KMS-11 (cell line): ENCODE measurements around the gene SH2D2A.

Experiments used
- H2AFZ ChIP-seq: fragments of 200-600 bp; sonication (generic); 2 replicates; pipeline ENCODE4 v1.6.1; 2016; ENCODE audit warnings: antibody characterized with exemption, mixed run types, low read depth
- H3K27ac ChIP-seq: fragments of 200-600 bp; sonication (generic); 2 replicates; pipeline ENCODE4 v1.6.1; 2016; ENCODE audit warnings: mild to moderate bottlenecking, mixed run types
- H3K27me3 ChIP-seq: fragments of 200-600 bp; sonication (generic); 2 replicates; pipeline ENCODE4 v1.6.1; 2017; ENCODE audit warnings: mild to moderate bottlenecking, low read depth, mixed run types, moderate library complexity; ENCODE audit not compliant: insufficient read depth
- H3K36me3 ChIP-seq: fragments of 200-600 bp; sonication (generic); 2 replicates; pipeline ENCODE4 v1.6.1; 2017; ENCODE audit warnings: mild to moderate bottlenecking, mixed run types; ENCODE audit not compliant: insufficient read depth
- H3K4me1 ChIP-seq: fragments of 200-600 bp; sonication (generic); 2 replicates; pipeline ENCODE4 v1.6.1; 2016; ENCODE audit warnings: mild to moderate bottlenecking, low read depth, mixed run types; ENCODE audit not compliant: poor library complexity, severe bottlenecking
- H3K4me2 ChIP-seq: fragments of 200-600 bp; sonication (generic); 2 replicates; pipeline ENCODE4 v1.7.0; 2016; ENCODE audit warnings: mild to moderate bottlenecking, mixed run types
- H3K4me3 ChIP-seq: fragments of 200-600 bp; sonication (generic); IDR thresholded peaks from 2 replicates; pipeline ENCODE4 v1.6.1; 2017; ENCODE audit warnings: low read depth, low read length, mixed read lengths; ENCODE audit not compliant: insufficient read depth
- H3K79me2 ChIP-seq: fragments of 200-600 bp; sonication (generic); 2 replicates; pipeline ENCODE4 v1.6.1; 2016; ENCODE audit warnings: low read depth, mixed run types; ENCODE audit not compliant: insufficient read depth
- H3K9ac ChIP-seq: fragments of 200-600 bp; sonication (generic); 2 replicates; pipeline ENCODE4 v1.6.1; 2016; ENCODE audit warnings: mild to moderate bottlenecking, mixed run types
- H4K20me1 ChIP-seq: fragments of 200-600 bp; sonication (generic); 2 replicates; pipeline ENCODE4 v1.6.1; 2016; ENCODE audit warnings: mild to moderate bottlenecking, mixed run types; ENCODE audit not compliant: insufficient read depth
- CTCF ChIP-seq: fragments of 200-600 bp; sonication (generic); conservative IDR thresholded peaks from 2 replicates; pipeline ENCODE4 v1.6.1; 2017; ENCODE audit warnings: low read depth, mild to moderate bottlenecking, antibody characterized with exemption, low read length, moderate library complexity, mixed read lengths

The SH2D2A gene

DNA sequence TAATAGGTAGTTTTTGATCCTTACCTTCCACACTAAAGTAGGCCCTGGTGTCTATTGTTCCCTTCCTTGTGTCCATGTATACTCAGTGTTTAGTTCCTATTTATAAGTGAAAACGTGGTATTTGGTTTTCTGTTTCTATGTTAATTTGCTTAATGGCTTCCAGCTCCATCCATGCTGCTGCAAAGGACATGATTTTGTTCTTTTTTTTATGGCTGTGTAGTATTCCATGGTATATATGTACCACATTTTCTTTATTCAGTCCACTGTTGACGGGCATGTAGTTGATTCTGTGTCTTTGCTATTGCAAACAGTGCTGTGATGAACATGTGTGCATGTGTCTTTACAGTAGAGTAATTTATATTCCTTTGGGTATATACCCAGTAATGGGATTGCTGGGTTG lies 28.5 kb downstream of the SH2D2A start:
- Histone ChIP-seq H3K36me3 (peaks cover 14% of the 10 kb centered on the region; the same call in 1 of the 2 replicates), H3K27ac (no peak overlapping the region), H3K27me3 (no peaks in the 10 kb centered on the region), H3K4me3 (no peak overlapping the region), H3K79me2 (peaks cover 26% of the 10 kb centered on the region; the same call in 1 of the 2 replicates), H3K9ac (no peak overlapping the region), H3K4me2 (no peak overlapping the region), H3K4me1 (no peaks in the 10 kb centered on the region), H4K20me1 (0 out of 2 replicates have a peak, but pooled peaks cover 14% of the 10 kb centered on the region), H2AFZ (no peak overlapping the region)
- no peak for TF ChIP-seq CTCF

DNA sequence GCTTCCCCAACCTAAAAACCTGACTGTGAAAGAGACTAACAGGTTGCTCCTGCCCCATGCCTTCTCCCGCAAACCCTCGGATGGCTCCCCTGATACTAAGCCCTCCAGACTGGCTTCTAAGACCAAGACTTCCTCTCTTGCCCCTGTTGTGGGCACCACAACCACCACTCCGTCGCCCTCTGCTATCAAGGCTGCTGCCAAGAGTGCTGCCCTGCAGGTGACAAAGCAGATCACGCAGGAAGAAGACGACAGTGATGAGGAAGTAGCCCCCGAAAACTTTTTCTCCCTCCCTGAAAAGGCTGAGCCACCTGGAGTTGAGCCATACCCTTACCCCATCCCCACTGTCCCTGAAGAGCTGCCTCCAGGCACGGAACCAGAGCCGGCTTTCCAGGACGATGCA lies 30.0 kb downstream of the SH2D2A start:
- H3K27me3 ChIP-seq, result no peaks in the 10 kb centered on the region
- peaks cover 20% of the 10 kb centered on the region; the same call in 1 of the 2 replicates for H3K36me3 ChIP-seq
- no peaks in the 10 kb centered on the region for H3K4me1 ChIP-seq
- H3K4me3 ChIP-seq, result no peak overlapping the region
- no peak for TF ChIP-seq CTCF
- H3K79me2 ChIP-seq, result peaks cover 40% of the 10 kb centered on the region; the same call in 1 of the 2 replicates
- H2AFZ ChIP-seq, result no peak overlapping the region
- no peak overlapping the region for H3K27ac ChIP-seq
- H3K4me2 ChIP-seq, result no peak overlapping the region
- H3K9ac ChIP-seq, result no peak overlapping the region
- 0 out of 2 replicates have a peak, but pooled peaks cover 15% of the 10 kb centered on the region for H4K20me1 ChIP-seq

DNA sequence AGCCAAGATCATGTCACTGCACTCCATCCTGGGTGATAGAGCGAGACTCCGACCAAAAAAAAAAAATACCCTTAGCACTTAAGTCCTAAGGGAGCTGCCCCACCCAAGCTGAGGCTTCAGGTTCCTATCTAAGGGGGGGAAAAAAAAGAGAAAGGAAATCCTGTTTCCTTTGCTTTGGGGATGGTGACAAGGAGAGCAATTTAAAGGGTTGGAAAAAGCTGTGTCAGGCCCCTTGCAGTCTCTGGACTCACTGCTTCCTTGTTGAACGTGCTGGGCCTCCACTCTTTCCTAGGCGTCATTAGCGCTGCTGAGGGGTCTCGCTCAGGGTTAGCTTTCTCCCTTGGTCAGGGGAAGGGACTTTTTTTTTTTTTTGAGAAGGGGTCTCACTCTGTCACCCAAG lies 31.2 kb downstream of the SH2D2A start:
- H3K79me2 ChIP-seq, result peaks cover 52% of the 10 kb centered on the region
- no peak overlapping the region for H3K4me3 ChIP-seq
- no peak overlapping the region for H3K4me2 ChIP-seq
- H3K27me3 ChIP-seq, result no peaks in the 10 kb centered on the region
- no peak overlapping the region for H2AFZ ChIP-seq
- H4K20me1 ChIP-seq, result 0 out of 2 replicates have a peak, but pooled peaks cover 19% of the 10 kb centered on the region
- H3K4me1 ChIP-seq, result peaks cover 9% of the 10 kb centered on the region
- H3K9ac ChIP-seq, result no peak overlapping the region
- no peak for TF ChIP-seq CTCF
- peaks cover 20% of the 10 kb centered on the region; the same call in 1 of the 2 replicates for H3K36me3 ChIP-seq
- no peak overlapping the region for H3K27ac ChIP-seq

- peaks cover 13% of the 10 kb centered on the region; the same call in 1 of the 2 replicates for H3K36me3 ChIP-seq
- H3K27ac ChIP-seq, result no peak overlapping the region
- H3K27me3 ChIP-seq, result no peaks in the 10 kb centered on the region
- H3K9ac ChIP-seq, result no peak overlapping the region
- H4K20me1 ChIP-seq, result peaks cover 28% of the 10 kb centered on the region; the same call in 1 of the 2 replicates
- H3K79me2 ChIP-seq, result peaks cover 70% of the 10 kb centered on the region
- H3K4me2 ChIP-seq, result no peak overlapping the region
- no peak for TF ChIP-seq CTCF
- H2AFZ ChIP-seq, result no peak overlapping the region
- no peak overlapping the region for H3K4me3 ChIP-seq
- H3K4me1 ChIP-seq, result peaks cover 19% of the 10 kb centered on the region
These were observed 35.0 kb downstream of the SH2D2A start for GRCh38 chr1:156781585-156782186.
